Tibial artery (tissue), 4 donors: ENCODE data around the gene DIS3L2.

ENCODE experiments used
- DNase-seq, 2 donors: peaks; one replicate each; pipeline ENCODE4 v3.0.0-alpha.2; 2019
- H3K27ac ChIP-seq, 2 donors: fragments of 200-600 bp; sonication (generic) in 1 of 2; 1 replicate in 1 of 2; 2 replicates in 1 of 2; pipeline ENCODE4 v1.5.1; 2018 to 2019; ENCODE audit warnings: mild to moderate bottlenecking in 1 of 2
- H3K27me3 ChIP-seq, 2 donors: fragments of 200-600 bp; sonication (generic) in 1 of 2; one replicate each; pipeline versions ENCODE4 v1.5.1 to v1.6.0; 2016 to 2019
- H3K36me3 ChIP-seq, 3 donors: fragments of 200-600 bp; sonication (generic) in 2 of 3; one replicate each; pipeline ENCODE4 v1.5.1; 2016 to 2019; ENCODE audit warnings: mild to moderate bottlenecking in 2 of 3
- H3K4me1 ChIP-seq, 4 donors: fragments of 200-600 bp; sonication (generic) in 2 of 4; 1 replicate in 3 of 4; 2 replicates in 1 of 4; pipeline ENCODE4 v1.5.1; 2016 to 2019
- H3K4me3 ChIP-seq, 2 donors: fragments of 200-600 bp; sonication (generic) in 1 of 2; 1 replicate in 1 of 2; 2 replicates in 1 of 2; pipeline ENCODE4 v1.5.1; 2018 to 2019; ENCODE audit warnings: mild to moderate bottlenecking in 2 of 2
- H3K9me3 ChIP-seq, 3 donors: fragments of 200-600 bp; sonication (generic) in 1 of 3; one replicate each; pipeline ENCODE4 v1.5.1; 2016 to 2019
- intact Hi-C: fragments of 100-400 bp; cut with DNase I; formaldehyde crosslinking; loops from one replicate; pipeline ENCODE4 v1.15.0; 2023; ENCODE audit warnings: low total_unique reads
- TF ChIP-seq, protein P1 (sequence below), 2 experiments: fragments of 200-600 bp in 1 of 2; fragments of 450-650 bp in 1 of 2; IDR thresholded peaks; one replicate each; pipeline ENCODE4 v1.5.1; 2017 to 2019; ENCODE audit warnings: antibody characterized with exemption in 2 of 2, mild to moderate bottlenecking in 1 of 2, moderate library complexity in 1 of 2

Gene DIS3L2

DNA sequence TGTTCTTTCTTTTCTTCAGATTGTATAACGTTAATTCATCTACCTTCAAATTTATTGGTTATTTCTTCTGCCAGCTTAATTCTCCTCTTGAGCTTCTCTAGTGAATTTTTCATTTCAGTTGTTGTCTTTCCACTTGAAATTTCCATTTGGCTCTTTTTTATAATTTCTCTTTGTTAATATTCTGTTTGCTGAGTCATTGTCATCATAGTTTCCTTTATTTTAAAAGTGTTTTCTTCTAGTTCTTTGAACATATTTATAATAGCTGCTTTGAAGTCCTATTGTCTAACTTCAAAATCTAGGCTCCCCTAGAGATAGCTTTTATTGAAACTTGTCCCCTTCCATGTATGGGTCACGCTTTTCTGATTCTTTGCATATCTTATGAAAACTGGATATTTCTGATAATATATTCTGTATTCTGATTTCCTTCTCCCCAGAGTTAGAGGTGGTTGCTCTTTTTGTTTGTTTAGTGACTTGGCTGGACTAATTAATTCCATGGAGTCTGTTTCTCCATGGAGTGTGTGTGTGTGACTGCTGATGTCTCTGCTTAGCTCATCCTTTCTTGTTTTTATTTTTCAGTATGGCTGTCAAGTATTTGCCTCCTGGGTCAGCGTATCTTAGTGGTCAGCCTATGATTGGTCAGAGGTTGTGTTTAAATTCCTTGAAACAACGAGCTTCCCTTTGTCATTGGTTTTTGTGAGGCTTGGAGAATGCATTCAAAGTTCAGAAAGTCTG is 47.6 kb downstream of the DIS3L2 start:
- Histone ChIP-seq H3K4me3 (no peak overlapping the region), H3K27ac (no peak overlapping the region), H3K36me3 (no peaks in the 10 kb centered on the region), H3K4me1 (no peaks in the 10 kb centered on the region), H3K27me3 (no peaks in the 10 kb centered on the region), H3K9me3 (no peaks in the 10 kb centered on the region)
- intact Hi-C loops: no loop called here
- TF ChIP-seq, protein P1, sequence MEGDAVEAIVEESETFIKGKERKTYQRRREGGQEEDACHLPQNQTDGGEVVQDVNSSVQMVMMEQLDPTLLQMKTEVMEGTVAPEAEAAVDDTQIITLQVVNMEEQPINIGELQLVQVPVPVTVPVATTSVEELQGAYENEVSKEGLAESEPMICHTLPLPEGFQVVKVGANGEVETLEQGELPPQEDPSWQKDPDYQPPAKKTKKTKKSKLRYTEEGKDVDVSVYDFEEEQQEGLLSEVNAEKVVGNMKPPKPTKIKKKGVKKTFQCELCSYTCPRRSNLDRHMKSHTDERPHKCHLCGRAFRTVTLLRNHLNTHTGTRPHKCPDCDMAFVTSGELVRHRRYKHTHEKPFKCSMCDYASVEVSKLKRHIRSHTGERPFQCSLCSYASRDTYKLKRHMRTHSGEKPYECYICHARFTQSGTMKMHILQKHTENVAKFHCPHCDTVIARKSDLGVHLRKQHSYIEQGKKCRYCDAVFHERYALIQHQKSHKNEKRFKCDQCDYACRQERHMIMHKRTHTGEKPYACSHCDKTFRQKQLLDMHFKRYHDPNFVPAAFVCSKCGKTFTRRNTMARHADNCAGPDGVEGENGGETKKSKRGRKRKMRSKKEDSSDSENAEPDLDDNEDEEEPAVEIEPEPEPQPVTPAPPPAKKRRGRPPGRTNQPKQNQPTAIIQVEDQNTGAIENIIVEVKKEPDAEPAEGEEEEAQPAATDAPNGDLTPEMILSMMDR (IDR thresholded peaks at IDR 0.05): no peak
- DNase-seq: no peak

DNA sequence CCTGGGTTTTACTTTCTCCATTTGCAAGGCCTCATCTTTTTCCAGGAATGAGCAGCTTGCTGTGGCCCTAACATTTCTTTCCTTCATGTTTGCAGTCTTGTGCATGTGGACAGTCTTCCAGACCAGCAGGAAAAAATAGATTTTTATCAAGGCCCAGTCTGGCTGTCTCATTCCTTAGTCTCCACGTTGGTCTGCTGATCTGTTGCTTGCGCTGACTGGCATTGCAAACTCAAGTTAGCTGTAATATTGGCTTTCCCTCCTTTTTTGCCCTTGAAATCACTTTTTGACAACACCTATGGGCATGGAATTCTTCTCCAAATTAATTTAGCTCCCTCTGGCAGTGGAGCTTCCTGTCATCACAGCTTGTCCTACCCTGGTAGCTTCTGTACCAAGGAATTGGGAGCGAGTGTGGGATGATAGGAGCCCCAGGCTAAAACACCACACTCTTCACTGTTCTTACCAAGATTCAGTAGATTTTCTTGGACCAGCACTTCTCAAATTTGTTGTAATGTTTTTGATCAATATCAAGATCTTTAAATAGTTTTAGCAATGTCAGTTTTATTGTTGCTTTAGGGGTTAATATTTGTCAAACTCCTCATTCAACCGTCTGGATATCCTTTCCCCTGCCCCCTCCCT is 48.2 kb downstream of the DIS3L2 start:
- Histone ChIP-seq H3K4me1 (no peaks in the 10 kb centered on the region), H3K36me3 (peaks cover 0 to under 1% (median 0%) of the 10 kb centered on the region in 3 donors), H3K4me3 (no peak overlapping the region), H3K9me3 (no peaks in the 10 kb centered on the region), H3K27ac (no peak overlapping the region), H3K27me3 (no peaks in the 10 kb centered on the region)
- DNase-seq: no peak
- TF ChIP-seq, protein P1 (IDR thresholded peaks at IDR 0.05): no peak
- intact Hi-C loops: no loop called here

DNA sequence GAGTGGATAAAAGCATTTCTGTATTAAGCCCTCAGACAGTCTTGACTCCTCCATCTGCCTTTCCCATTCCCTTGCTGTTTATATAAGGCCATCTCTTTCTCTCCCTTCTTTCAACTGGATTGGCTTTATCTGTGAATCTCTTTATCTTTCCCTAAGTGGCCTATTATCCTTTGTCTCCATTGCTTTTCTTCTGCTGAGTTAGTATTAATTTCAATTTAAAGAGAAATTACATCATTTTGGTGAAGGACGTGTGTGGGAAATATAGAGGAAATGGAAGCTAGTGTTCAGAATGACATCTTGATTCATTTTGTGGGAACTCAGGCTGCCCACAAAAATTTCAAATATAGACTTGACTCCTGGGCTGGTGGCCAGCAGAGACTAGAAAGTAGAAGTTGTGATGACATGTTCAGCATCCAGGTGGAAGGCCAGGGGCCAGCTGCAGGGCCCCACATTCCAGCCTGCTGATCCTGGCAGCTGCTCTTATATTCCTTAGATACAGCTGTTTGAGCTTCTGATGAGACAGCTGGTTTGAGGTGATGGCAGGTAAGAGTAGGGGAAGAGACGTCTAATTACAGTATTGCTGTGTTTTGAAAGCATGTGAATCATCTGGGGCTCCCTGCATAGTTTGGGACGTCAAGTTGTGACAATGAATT is 52.3 kb downstream of the DIS3L2 start:
- Histone ChIP-seq H3K4me1 (no peaks in the 10 kb centered on the region), H3K36me3 (peaks cover 6 to 24% (median 18%) of the 10 kb centered on the region in 3 donors), H3K4me3 (no peak overlapping the region), H3K9me3 (no peaks in the 10 kb centered on the region), H3K27me3 (no peaks in the 10 kb centered on the region), H3K27ac (no peak overlapping the region)
- intact Hi-C loops: no loop called here
- TF ChIP-seq, protein P1 (IDR thresholded peaks at IDR 0.05): no peak
- no peak for DNase-seq

DNA sequence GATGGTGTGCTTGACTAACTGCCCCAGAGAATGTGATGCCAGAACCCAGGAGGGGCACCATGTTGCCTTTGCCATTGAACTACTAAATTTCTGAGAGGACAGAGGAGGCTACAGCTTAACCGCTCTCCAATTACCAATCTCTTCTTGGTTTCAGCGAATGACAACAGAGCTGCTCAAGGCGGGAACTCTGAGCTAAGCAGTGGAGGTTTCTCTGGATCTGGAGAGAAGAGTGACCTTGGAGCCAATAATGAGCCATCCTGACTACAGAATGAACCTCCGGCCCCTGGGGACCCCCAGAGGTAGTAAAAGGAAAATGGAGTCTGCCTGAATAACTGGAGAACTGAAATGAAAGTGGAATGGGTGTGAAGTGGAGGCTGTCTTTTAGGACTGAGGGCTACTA is 53.2 kb downstream of the DIS3L2 start:
- no peak for DNase-seq
- intact Hi-C loops: no loop called here

DNA sequence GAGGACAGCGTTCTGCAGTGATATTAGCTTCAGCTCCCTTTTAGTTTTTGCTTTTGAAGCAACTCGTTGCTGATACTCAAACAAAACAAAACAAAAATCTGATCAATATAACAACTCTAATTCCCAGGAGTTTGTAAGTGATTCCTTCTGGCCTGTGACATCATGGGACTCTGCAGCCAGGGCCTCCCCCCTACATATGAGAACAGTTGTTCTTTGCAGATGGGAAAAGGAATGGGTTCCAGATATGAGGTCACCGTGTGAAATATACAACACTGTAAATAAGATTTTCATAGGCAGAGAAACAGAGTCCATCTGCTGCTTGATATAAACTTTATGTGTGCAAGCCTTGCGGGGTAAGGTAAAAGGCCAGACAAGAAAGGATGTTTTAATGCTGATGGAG is 56.7 kb downstream of the DIS3L2 start:
- no peak for DNase-seq
- Histone ChIP-seq H3K4me3 (no peak overlapping the region), H3K9me3 (no peaks in the 10 kb centered on the region), H3K27ac (no peak overlapping the region), H3K36me3 (peaks cover 12 to 47% (median 18%) of the 10 kb centered on the region in 3 donors), H3K27me3 (no peaks in the 10 kb centered on the region), H3K4me1 (no peaks in the 10 kb centered on the region)
- TF ChIP-seq, protein P1 (IDR thresholded peaks at IDR 0.05): no peak
- intact Hi-C loops: no loop called here

More for the DNA sequence above, 53.2 kb downstream of the DIS3L2 start:
- TF ChIP-seq, protein P1 (IDR thresholded peaks at IDR 0.05): no peak
- H3K36me3 ChIP-seq: peaks cover 6 to 24% (median 18%) of the 10 kb centered on the region in 3 donors
- no peak overlapping the region for H3K4me3 ChIP-seq
- no peaks in the 10 kb centered on the region for H3K9me3 ChIP-seq
- no peak overlapping the region for H3K27ac ChIP-seq
- no peaks in the 10 kb centered on the region for H3K27me3 ChIP-seq
- H3K4me1 ChIP-seq: no peaks in the 10 kb centered on the region
